Gastroesophageal sphincter (tissue), 4 donors: Measurements from ENCODE around the gene ARL6IP1. TPM values are rescaled to one million over a fixed set of nuclear protein-coding genes. Genes with fewer than 3 reads are reported as not detected.

Experiments used
- ATAC-seq: fragments of 150-250 bp; one replicate; pipeline ENCODE4 v1.9.1; 2016; ENCODE audit warnings: mild to moderate bottlenecking, moderate library complexity
- H3K27ac ChIP-seq, 4 donors: fragments of 200-600 bp; sonication (generic) in 3 of 4; 1 replicate in 3 of 4; 2 replicates in 1 of 4; pipeline ENCODE4 v1.5.1; 2016 to 2019
- H3K27me3 ChIP-seq: fragments of 200-600 bp; sonication (generic); one replicate; pipeline ENCODE4 v1.5.1; 2019
- H3K36me3 ChIP-seq, 2 donors: fragments of 200-600 bp; sonication (generic); one replicate each; pipeline ENCODE4 v1.5.1; 2019; ENCODE audit warnings: control low read depth in 1 of 2
- H3K4me1 ChIP-seq, 3 donors: fragments of 200-600 bp; sonication (generic); 1 replicate in 2 of 3; 2 replicates in 1 of 3; pipeline ENCODE4 v1.5.1; 2016 to 2019; ENCODE audit warnings: control low read depth in 2 of 3
- H3K4me3 ChIP-seq, 2 donors: fragments of 200-600 bp; sonication (generic); one replicate each; pipeline ENCODE4 v1.5.1; 2019; ENCODE audit warnings: mild to moderate bottlenecking in 1 of 2, moderate library complexity in 1 of 2
- H3K9me3 ChIP-seq, 3 donors: fragments of 200-600 bp; sonication (generic); one replicate each; pipeline ENCODE4 v1.5.1; 2017 to 2019; ENCODE audit warnings: control low read depth in 2 of 3
- EP300 ChIP-seq: sonication (generic); formaldehyde crosslinking; IDR thresholded peaks from one replicate; pipeline ENCODE4 v1.6.1; 2017; ENCODE audit warnings: antibody characterized with exemption, mild to moderate bottlenecking
- POLR2A ChIP-seq, 2 donors: fragments of 450-650 bp; IDR thresholded peaks; one replicate each; pipeline ENCODE4 v1.6.1; 2017; ENCODE audit warnings: antibody characterized with exemption in 2 of 2, mild to moderate bottlenecking in 2 of 2, moderate library complexity in 1 of 2
- POLR2AphosphoS5 ChIP-seq: sonication (generic); formaldehyde crosslinking; IDR thresholded peaks from one replicate; pipeline ENCODE4 v1.6.1; 2017; ENCODE audit warnings: antibody characterized with exemption
- WGBS, 2 donors: methylation state at CpG; one replicate each; pipeline ENCODE4 v1.1.5; 2018; ENCODE audit warnings: low coverage in 1 of 2; 5-methylcytosine and 5-hydroxymethylcytosine counted together
- total RNA-seq, 4 donors: library from RNA; depleted of rRNA; stranded (reverse); fragments of >200 nt; gene quantifications; one replicate each; pipeline ENCODE4 v1.1.0, GENCODE V29; 2016
- TF ChIP-seq, protein P1 (sequence below), 4 experiments: fragments of 200-600 bp in 2 of 4; fragments of 450-650 bp in 2 of 4; sonication (generic) in 1 of 4; IDR thresholded peaks; one replicate each; pipeline ENCODE4 v1.5.1; 2017 to 2019; ENCODE audit warnings: antibody characterized with exemption in 4 of 4, mild to moderate bottlenecking in 2 of 4, moderate library complexity in 2 of 4

Gene ARL6IP1
- total RNA-seq, 4 donors from 2014 or later: 70.2 to 157 (median 112) TPM

DNA sequence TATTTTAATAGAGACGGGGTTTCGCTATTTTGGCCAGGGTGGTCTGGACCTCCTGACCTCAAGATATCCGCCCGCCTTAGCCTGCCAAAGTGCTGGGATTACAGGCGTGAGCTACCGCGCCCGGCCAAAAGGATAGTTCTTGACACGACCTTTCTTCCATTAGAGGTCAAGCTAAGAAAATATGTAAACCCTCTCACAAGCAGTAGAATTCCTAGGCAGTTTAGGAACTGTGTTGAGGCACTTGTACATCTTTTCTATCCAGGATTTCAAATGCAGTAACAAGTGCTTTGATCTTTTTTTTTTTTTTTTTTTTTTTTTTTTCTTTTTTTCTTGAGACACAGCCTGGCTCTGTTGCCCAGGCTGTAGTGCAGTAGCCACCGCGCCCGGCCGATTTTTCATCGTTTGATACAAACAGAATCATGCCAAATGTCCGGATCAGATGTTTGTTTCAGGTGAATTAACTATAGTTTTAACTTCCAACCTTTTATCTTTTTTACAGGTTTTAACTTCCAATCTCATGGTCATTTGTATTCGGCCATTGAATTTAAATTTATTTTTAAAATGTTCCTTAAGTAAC lies 1.5 kb upstream of the ARL6IP1 start:
- Histone ChIP-seq H3K27me3 (no peaks in the 10 kb centered on the region), H3K4me1 (peaks cover 0 to 52% (median 14%) of the 10 kb centered on the region in 3 donors), H3K4me3 (no peak overlapping the region), H3K36me3 (peaks cover 0 to 23% of the 10 kb centered on the region in 2 donors), H3K27ac (peak overlapping the region in 3 of 4 donors; percentile 84 to 97 (median 92)), H3K9me3 (no peaks in the 10 kb centered on the region)
- no peak for ATAC-seq
- no peak for TF ChIP-seq POLR2A (IDR thresholded peaks at IDR 0.05)
- no peak for TF ChIP-seq EP300
- TF ChIP-seq POLR2AphosphoS5: no peak
- TF ChIP-seq, protein P1, sequence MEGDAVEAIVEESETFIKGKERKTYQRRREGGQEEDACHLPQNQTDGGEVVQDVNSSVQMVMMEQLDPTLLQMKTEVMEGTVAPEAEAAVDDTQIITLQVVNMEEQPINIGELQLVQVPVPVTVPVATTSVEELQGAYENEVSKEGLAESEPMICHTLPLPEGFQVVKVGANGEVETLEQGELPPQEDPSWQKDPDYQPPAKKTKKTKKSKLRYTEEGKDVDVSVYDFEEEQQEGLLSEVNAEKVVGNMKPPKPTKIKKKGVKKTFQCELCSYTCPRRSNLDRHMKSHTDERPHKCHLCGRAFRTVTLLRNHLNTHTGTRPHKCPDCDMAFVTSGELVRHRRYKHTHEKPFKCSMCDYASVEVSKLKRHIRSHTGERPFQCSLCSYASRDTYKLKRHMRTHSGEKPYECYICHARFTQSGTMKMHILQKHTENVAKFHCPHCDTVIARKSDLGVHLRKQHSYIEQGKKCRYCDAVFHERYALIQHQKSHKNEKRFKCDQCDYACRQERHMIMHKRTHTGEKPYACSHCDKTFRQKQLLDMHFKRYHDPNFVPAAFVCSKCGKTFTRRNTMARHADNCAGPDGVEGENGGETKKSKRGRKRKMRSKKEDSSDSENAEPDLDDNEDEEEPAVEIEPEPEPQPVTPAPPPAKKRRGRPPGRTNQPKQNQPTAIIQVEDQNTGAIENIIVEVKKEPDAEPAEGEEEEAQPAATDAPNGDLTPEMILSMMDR (IDR thresholded peaks at IDR 0.05): no peak
- WGBS, 2 donors: 80 to 92% methylated on average over 6 to 10 of the region's 16 CpGs

DNA sequence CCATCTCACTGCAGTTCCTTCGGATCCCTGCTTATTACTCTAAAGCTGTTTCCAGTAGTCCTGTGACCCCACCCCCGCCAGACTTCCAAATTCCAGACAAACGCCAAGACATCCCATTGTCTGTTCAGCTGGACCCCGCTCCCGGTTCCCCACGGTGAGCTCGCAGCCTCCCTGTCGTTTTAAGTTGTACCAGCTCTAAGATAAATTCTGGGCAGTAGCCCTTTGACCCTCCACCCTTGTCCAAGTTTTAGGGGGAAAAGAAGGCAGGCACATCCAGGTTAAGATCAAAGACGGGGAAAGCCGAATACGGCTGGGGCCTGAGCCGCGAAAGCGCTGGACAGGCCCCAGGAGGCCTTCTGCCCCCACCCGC lies 589 bp downstream of the ARL6IP1 start:
- H3K4me1 ChIP-seq: peaks cover 0 to 58% (median 14%) of the 10 kb centered on the region in 3 donors
- peak overlapping the region; percentile 73 to 90 for H3K4me3 ChIP-seq
- H3K9me3 ChIP-seq: no peaks in the 10 kb centered on the region
- 0% methylated on average over 5 to 7 of the region's 15 CpGs for WGBS, 2 donors
- no peak for ATAC-seq
- TF ChIP-seq POLR2AphosphoS5 (no peak), POLR2A (IDR thresholded peaks at IDR 0.05) (no peak), EP300 (no peak)
- TF ChIP-seq, protein P1 (IDR thresholded peaks at IDR 0.05): no peak
- H3K27ac ChIP-seq: peak overlapping the region; percentile 84 to 97 (median 94)
- peaks cover 0 to 29% of the 10 kb centered on the region in 2 donors for H3K36me3 ChIP-seq
- no peaks in the 10 kb centered on the region for H3K27me3 ChIP-seq

DNA sequence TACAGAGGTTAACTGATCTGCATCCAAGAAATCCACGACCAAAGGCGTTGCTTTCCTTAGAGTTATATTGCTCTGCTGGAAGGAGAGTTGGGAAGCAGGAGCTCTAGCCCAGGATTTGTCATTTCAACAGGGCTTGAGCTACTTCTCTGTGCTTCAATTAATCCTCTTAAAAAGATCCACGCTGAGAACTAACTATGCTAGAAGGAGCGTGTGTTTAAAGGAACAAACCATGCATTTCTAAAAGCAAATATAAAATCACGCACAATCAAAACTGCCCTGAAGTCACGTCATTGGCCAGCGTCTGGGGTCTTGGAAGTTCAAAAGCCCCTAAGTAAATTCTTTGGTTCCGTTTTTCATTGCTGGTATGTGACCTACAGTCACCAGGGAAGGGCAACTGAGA lies 1.1 kb downstream of the ARL6IP1 start:
- no peak for ATAC-seq
- Histone ChIP-seq H3K27me3 (no peaks in the 10 kb centered on the region), H3K36me3 (peaks cover 0 to 34% of the 10 kb centered on the region in 2 donors), H3K27ac (peak overlapping the region; percentile 84 to 97 (median 94)), H3K4me3 (peak overlapping the region; percentile 73 to 90), H3K9me3 (no peaks in the 10 kb centered on the region), H3K4me1 (peaks cover 0 to 58% (median 14%) of the 10 kb centered on the region in 3 donors)
- 0% methylated on average over 4 to 8 of the region's 8 CpGs for WGBS, 2 donors
- TF ChIP-seq, protein P1 (IDR thresholded peaks at IDR 0.05): no peak
- TF ChIP-seq POLR2A (IDR thresholded peaks at IDR 0.05) (no peak), EP300 (no peak), POLR2AphosphoS5 (no peak)

DNA sequence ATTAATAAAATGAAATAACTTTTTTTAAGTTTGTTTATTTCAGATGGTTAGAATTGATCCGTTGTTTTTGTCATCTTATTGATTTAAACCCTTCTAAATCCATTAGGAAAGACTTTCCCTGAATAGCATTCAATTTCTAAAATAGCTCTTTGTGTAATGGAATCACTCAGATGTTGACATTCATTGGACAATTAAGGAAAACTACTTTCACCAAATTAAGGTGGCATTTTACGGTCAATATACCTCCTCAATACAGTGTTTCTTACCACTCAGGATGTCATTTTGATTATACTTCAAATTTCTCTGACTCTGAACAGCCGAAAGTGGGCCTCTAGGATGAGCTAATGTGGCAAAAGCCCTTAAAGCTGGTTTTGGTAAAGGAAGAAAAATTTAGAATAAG lies 1.8 kb downstream of the ARL6IP1 start:
- no peak for ATAC-seq
- H3K4me1 ChIP-seq: peaks cover 0 to 54% (median 14%) of the 10 kb centered on the region in 3 donors
- H3K9me3 ChIP-seq: no peaks in the 10 kb centered on the region
- no peak for TF ChIP-seq POLR2A (IDR thresholded peaks at IDR 0.05)
- TF ChIP-seq, protein P1 (IDR thresholded peaks at IDR 0.05): no peak
- TF ChIP-seq EP300: no peak
- TF ChIP-seq POLR2AphosphoS5: no peak
- peaks cover 3 to 42% of the 10 kb centered on the region in 2 donors for H3K36me3 ChIP-seq
- WGBS, 2 donors: 51 to 67% methylated on average over 3 of the region's 3 CpGs
- H3K27ac ChIP-seq: peak overlapping the region in 3 of 4 donors; percentile 24 to 97 (median 92)
- peak overlapping the region in 1 of 2 donors; percentile 90 for H3K4me3 ChIP-seq
- H3K27me3 ChIP-seq: no peaks in the 10 kb centered on the region

DNA sequence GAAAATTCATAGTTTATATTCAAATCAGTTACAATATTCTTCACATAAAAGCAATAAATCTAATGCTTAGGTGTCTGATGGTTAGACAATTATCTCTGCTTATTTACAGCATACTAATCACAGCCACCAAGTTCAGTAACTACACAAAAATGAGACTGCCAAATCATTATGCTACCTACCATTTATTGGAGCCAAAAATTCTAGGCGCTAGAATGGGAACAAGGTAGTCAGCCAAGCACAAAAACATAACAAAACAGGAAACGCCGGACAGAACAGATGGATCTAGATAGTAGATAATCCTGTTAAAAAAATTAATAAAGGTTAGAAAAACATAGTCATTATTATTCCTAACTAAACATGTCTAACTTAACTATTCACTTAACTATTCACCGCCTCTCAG lies 3.6 kb downstream of the ARL6IP1 start:
- ATAC-seq: no peak
- 66 to 76% methylated on average over 4 of the region's 4 CpGs for WGBS, 2 donors
- Histone ChIP-seq H3K9me3 (no peaks in the 10 kb centered on the region), H3K36me3 (peaks cover 3 to 59% of the 10 kb centered on the region in 2 donors), H3K4me1 (peaks cover 0 to 45% (median 14%) of the 10 kb centered on the region in 3 donors), H3K27me3 (no peaks in the 10 kb centered on the region), H3K27ac (no peak overlapping the region), H3K4me3 (no peak overlapping the region)
- TF ChIP-seq POLR2A (IDR thresholded peaks at IDR 0.05): no peak
- TF ChIP-seq, protein P1 (IDR thresholded peaks at IDR 0.05): no peak
- no peak for TF ChIP-seq POLR2AphosphoS5
- TF ChIP-seq EP300: no peak
